T-helper 2 cell treated with Interferon-gamma antibody and Interleukin-4, amounts not matched to agents 5 μg/mL and 100 μg/mL, for 36 hours (primary cell): ENCODE measurements around the gene ARL9.

Experiments used
- DNase-seq: peaks from one replicate; pipeline ENCODE4 v3.0.0; 2021; ENCODE audit warnings: low spot score
- H3K27ac Mint-ChIP-seq: one replicate; pipeline ENCODE4 v1.8.0; 2021; ENCODE audit warnings: mild to moderate bottlenecking, mixed read lengths
- H3K27me3 Mint-ChIP-seq: one replicate; pipeline ENCODE4 v1.8.0; 2021; ENCODE audit warnings: low read depth, mixed read lengths
- H3K36me3 Mint-ChIP-seq: one replicate; pipeline ENCODE4 v1.8.0; 2021; ENCODE audit warnings: low read depth, mixed read lengths
- H3K4me1 Mint-ChIP-seq: one replicate; pipeline ENCODE4 v1.8.0; 2021; ENCODE audit warnings: low read depth, mixed read lengths
- H3K4me3 Mint-ChIP-seq: one replicate; pipeline ENCODE4 v1.8.0; 2022; ENCODE audit warnings: mild to moderate bottlenecking, moderate library complexity, mixed read lengths
- H3K9me3 Mint-ChIP-seq: one replicate; pipeline ENCODE4 v1.8.0; 2021; ENCODE audit warnings: mixed read lengths

The ARL9 gene

DNA sequence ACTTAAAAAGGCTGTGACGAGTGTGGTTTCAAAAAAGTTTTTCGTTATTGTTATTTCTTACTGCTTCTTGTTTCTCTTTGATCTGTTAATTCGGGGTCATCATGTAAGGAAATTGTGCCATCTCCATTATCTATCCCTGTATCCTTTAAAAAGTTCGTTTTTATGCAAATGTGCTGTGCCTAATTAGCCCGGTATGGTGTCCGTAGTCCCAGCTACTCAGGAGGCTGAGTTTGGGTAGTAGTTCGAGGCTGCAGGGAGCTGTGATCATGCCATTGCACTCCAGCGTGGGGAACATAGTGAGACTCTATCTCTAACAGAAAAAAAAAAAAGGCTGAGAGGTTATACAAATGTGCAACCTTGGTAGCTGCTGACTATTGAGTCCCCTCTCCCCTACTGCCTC lies 45.1 kb downstream of the ARL9 start:
- H3K27ac Mint-ChIP-seq: no peak overlapping the region
- no peak overlapping the region for H3K4me3 Mint-ChIP-seq
- H3K27me3 Mint-ChIP-seq: peaks cover 21% of the 10 kb centered on the region
- no peaks in the 10 kb centered on the region for H3K9me3 Mint-ChIP-seq
- no peaks in the 10 kb centered on the region for H3K36me3 Mint-ChIP-seq
- peaks cover 4% of the 10 kb centered on the region for H3K4me1 Mint-ChIP-seq
- DNase-seq: no peak

GRCh38 chr4:56551516-56551915 lies 45.9 kb downstream of the ARL9 start:
- no peak for DNase-seq
- Mint-ChIP-seq H3K4me3 (no peak overlapping the region), H3K36me3 (no peaks in the 10 kb centered on the region), H3K9me3 (no peaks in the 10 kb centered on the region), H3K27me3 (peaks cover 22% of the 10 kb centered on the region), H3K4me1 (peaks cover 4% of the 10 kb centered on the region), H3K27ac (no peak overlapping the region)

DNA sequence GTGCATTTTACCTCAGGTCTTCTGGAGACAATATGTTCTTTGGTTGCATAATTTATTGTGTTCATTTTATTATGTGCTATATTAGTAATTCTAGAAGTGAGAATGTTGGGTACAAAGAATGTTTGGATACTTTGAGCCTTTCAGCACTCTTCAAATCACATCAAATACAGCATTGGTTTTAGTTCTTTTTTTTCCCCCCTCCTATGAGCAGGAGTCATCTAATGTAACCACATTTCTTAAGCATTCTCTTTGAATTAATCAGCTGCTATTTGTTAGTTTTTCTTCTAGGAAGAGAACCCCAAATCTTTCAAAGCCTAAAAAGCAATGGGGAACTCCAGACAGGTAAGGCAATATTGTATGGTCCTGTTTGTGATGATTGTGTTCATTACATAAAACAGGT lies 46.7 kb downstream of the ARL9 start:
- no peak overlapping the region for H3K4me3 Mint-ChIP-seq
- no peak overlapping the region for H3K27ac Mint-ChIP-seq
- no peaks in the 10 kb centered on the region for H3K36me3 Mint-ChIP-seq
- H3K9me3 Mint-ChIP-seq: no peaks in the 10 kb centered on the region
- peaks cover 4% of the 10 kb centered on the region for H3K4me1 Mint-ChIP-seq
- H3K27me3 Mint-ChIP-seq: peaks cover 22% of the 10 kb centered on the region
- DNase-seq: no peak

DNA sequence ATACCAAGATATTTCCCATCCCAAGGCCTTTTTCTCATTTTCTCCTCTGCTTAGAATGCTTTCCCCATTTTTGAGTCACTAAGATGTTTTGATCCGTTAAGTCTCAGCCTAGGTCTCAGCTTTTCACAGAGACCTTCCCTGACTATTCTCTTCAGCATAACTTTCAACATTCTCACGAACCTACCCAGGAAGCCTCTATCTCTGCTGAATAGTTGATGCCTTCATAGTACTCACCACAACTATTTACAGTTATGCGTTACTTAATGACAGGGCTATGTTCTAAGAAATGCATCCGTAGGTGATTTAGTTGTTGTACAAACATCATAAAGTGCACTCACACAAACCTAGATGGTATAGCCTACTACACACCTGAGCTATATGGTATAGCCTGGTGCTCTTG lies 64.5 kb downstream of the ARL9 start:
- H3K9me3 Mint-ChIP-seq: no peaks in the 10 kb centered on the region
- no peaks in the 10 kb centered on the region for H3K36me3 Mint-ChIP-seq
- no peak overlapping the region for H3K27ac Mint-ChIP-seq
- H3K4me1 Mint-ChIP-seq: no peaks in the 10 kb centered on the region
- no peak for DNase-seq
- no peak overlapping the region for H3K4me3 Mint-ChIP-seq
- H3K27me3 Mint-ChIP-seq: no peaks in the 10 kb centered on the region
